ENCODE data around the gene PSMC1.

The PSMC1 gene

DNA sequence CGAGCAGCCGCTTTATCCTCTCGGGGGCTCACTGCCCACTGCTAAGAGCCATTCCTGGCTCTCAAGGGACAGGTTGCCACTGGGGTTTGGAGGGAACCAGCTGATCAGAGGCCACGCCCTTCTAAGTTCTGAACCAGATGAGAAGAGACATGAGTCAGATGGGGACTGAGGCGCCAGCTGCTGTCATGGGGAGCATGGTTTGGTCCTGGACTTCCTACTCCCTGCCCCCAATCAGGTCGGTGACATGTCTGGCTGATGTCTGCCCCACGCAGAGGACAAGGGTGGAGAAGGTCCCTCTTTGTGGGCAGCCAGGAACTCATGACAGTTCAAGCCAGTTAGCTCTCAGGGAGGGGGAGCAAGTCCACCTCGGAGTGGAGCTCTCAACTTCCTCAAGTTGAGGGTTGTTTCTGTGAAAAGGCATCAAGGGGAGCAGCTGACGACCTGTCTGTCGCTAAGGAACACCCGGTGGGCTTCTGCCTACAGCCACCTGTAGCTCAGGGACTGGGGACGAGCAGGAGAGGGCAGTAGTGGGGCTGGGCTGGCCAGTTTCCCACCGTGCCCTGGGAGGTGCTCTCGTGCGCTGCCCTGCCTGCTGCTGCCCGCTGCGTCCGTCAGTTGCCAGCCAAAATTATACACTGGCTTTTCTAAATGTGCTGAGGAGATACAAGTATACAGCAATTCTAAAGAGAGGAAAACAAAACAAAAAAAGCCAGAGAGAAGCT lies 20.5 kb downstream of the PSMC1 start:
- H3K27ac ChIP-seq (replicated peaks) = no peak overlapping the region
- peak in 1 of 2 experiments; percentile 33 for DNase-seq (ENCODE audit: low read depth in 1 of 2, low spot score in 1 of 2)
- H3K27me3 ChIP-seq (ENCODE audit: insufficient read depth, poor library complexity, severe bottlenecking) = no peaks in the 10 kb centered on the region
- no peak overlapping the region for H3K4me3 ChIP-seq (replicated peaks; ENCODE audit: insufficient read depth, low read length)
- 0 out of 2 replicates have a peak, but pooled peaks have one; percentile 21 for TF ChIP-seq POLR2AphosphoS5 (IDR thresholded peaks at IDR 0.05; ENCODE audit: low read depth)
- TF ChIP-seq, protein P1, sequence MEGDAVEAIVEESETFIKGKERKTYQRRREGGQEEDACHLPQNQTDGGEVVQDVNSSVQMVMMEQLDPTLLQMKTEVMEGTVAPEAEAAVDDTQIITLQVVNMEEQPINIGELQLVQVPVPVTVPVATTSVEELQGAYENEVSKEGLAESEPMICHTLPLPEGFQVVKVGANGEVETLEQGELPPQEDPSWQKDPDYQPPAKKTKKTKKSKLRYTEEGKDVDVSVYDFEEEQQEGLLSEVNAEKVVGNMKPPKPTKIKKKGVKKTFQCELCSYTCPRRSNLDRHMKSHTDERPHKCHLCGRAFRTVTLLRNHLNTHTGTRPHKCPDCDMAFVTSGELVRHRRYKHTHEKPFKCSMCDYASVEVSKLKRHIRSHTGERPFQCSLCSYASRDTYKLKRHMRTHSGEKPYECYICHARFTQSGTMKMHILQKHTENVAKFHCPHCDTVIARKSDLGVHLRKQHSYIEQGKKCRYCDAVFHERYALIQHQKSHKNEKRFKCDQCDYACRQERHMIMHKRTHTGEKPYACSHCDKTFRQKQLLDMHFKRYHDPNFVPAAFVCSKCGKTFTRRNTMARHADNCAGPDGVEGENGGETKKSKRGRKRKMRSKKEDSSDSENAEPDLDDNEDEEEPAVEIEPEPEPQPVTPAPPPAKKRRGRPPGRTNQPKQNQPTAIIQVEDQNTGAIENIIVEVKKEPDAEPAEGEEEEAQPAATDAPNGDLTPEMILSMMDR (IDR thresholded peaks at IDR 0.05; ENCODE audit: insufficient read depth, low read length) = no peak

DNA sequence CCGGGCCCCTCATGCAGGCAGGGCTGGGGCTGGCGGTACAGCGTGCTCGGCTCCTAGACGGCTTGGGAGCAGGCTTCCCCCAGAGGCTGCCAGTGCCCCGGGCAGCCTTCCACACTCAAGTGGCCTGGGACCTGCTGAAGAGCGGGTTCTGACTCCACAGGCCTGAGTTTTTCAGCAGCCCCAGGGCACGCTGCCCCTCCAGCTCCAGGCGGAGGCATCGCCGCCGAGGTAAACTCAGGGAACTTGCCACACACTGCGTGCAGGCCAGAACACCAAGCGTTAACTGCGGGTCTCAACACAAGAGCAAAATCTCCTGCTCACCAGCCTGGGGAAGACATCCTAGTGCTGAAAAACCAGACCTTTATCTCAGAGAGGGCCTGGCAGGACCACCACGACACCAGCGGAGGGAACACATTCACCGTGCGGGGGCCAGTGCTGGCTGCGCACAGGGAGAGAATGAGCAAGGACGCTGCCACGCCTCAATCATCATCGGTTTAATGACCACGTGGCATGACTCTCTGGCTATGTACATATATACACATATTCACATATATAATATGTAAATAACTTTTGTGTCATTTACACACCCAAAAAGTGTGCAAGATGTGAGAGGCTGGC lies 21.3 kb downstream of the PSMC1 start:
- no peak overlapping the region for H3K4me3 ChIP-seq (replicated peaks; ENCODE audit: insufficient read depth, low read length)
- TF ChIP-seq GABPA (IDR thresholded peaks at IDR 0.05; ENCODE audit: low read depth) = no peak
- no peak for TF ChIP-seq POLR2AphosphoS5 (IDR thresholded peaks at IDR 0.05; ENCODE audit: low read depth)
- TF ChIP-seq SPI1 (IDR thresholded peaks at IDR 0.05; ENCODE audit: borderline replicate concordance, low read depth) = no peak
- TF ChIP-seq, protein P2, sequence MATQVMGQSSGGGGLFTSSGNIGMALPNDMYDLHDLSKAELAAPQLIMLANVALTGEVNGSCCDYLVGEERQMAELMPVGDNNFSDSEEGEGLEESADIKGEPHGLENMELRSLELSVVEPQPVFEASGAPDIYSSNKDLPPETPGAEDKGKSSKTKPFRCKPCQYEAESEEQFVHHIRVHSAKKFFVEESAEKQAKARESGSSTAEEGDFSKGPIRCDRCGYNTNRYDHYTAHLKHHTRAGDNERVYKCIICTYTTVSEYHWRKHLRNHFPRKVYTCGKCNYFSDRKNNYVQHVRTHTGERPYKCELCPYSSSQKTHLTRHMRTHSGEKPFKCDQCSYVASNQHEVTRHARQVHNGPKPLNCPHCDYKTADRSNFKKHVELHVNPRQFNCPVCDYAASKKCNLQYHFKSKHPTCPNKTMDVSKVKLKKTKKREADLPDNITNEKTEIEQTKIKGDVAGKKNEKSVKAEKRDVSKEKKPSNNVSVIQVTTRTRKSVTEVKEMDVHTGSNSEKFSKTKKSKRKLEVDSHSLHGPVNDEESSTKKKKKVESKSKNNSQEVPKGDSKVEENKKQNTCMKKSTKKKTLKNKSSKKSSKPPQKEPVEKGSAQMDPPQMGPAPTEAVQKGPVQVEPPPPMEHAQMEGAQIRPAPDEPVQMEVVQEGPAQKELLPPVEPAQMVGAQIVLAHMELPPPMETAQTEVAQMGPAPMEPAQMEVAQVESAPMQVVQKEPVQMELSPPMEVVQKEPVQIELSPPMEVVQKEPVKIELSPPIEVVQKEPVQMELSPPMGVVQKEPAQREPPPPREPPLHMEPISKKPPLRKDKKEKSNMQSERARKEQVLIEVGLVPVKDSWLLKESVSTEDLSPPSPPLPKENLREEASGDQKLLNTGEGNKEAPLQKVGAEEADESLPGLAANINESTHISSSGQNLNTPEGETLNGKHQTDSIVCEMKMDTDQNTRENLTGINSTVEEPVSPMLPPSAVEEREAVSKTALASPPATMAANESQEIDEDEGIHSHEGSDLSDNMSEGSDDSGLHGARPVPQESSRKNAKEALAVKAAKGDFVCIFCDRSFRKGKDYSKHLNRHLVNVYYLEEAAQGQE (IDR thresholded peaks at IDR 0.05; ENCODE audit: insufficient replicate concordance, low read depth) = no peak
- TF ChIP-seq, protein P1 (IDR thresholded peaks at IDR 0.05; ENCODE audit: insufficient read depth, low read length) = no peak
- no peaks in the 10 kb centered on the region for H3K27me3 ChIP-seq (ENCODE audit: insufficient read depth, poor library complexity, severe bottlenecking)
- no peak overlapping the region for H3K27ac ChIP-seq (replicated peaks)
- no peak for DNase-seq (ENCODE audit: low read depth in 1 of 2, low spot score in 1 of 2)

DNA sequence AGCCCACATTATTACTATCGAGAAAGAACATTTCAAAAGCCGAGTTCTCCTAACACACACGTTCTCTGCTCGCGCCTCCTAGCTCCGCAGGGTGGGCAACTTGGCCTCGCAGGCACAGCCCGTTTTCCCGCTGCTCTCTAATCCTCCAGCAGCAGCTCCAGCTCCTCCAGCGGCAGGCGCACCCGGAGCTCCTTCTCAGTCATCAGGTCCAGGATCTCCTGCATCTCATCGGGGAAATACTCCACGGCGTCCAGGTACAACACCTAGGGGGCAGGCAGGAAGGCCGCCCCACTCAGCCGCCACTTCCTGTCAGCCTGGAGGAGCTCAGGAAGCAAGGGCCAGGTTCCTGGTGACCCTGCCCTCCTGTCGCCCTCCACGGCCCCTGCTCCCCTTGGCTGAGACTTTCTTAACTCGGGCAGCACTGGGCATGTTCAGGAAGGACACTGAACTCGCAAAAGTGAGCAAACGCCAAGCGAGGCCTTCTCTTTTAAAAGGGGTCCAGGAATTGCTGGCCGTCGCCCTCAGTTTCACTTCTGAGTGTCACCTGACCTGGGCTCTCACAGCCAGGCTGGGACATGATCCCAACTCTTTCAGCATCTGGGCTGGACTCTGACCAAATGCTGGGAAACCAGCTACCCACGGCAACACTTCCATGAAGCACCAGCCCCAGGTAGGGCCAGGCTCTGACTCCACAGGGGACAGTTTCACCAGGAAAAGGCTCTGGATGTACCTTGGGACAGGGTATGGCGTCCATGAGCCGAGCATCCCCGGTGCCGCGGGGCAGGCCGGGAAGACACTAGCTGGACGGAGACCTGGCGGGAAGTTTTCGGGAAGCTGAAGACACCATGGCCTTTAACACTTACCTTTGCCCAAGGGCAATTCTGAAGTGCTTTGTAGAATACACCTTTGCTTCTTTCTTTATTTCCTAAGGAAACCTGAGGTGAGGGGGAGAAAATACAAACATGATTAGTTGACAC lies 22.1 kb downstream of the PSMC1 start:
- Histone ChIP-seq H3K4me3 (replicated peaks; ENCODE audit: insufficient read depth, low read length) (no peak overlapping the region), H3K27me3 (ENCODE audit: insufficient read depth, poor library complexity, severe bottlenecking) (no peaks in the 10 kb centered on the region), H3K27ac (replicated peaks) (no peak overlapping the region)
- TF ChIP-seq POLR2AphosphoS5 (IDR thresholded peaks at IDR 0.05; ENCODE audit: low read depth) (no peak), SPI1 (IDR thresholded peaks at IDR 0.05; ENCODE audit: borderline replicate concordance, low read depth) (no peak), GABPA (IDR thresholded peaks at IDR 0.05; ENCODE audit: low read depth) (no peak)
- TF ChIP-seq, protein P2 (IDR thresholded peaks at IDR 0.05; ENCODE audit: insufficient replicate concordance, low read depth) = no peak
- TF ChIP-seq, protein P1 (IDR thresholded peaks at IDR 0.05; ENCODE audit: insufficient read depth, low read length) = no peak
- DNase-seq (ENCODE audit: low read depth in 1 of 2, low spot score in 1 of 2) = no peak
